Esophagus squamous epithelium (tissue), 5 donors: ENCODE measurements around the gene PLA1A. TPM values are rescaled to one million over a fixed set of nuclear protein-coding genes. Genes with fewer than 3 reads are reported as not detected.
"Not testable (repeated sequence)": the region's sequence is repeated elsewhere in the genome, so short reads cannot be mapped to it uniquely, and the experiment has no call there.

ENCODE experiments used
- DNase-seq: peaks from one replicate; lab custom pipeline; 2025; lab: John Stamatoyannopoulos, UW
- H3K27ac ChIP-seq, 4 donors: fragments of 200-600 bp; sonication (generic); one replicate each; pipeline ENCODE4 v1.5.1; 2016 to 2019; ENCODE audit warnings: mild to moderate bottlenecking in 1 of 4
- H3K27me3 ChIP-seq, 4 donors: fragments of 200-600 bp; sonication (generic); 1 replicate in 3 of 4; 2 replicates in 1 of 4; pipeline versions ENCODE4 v1.5.1 to v1.6.0; 2017 to 2021; ENCODE audit warnings: antibody characterized with exemption in 1 of 4
- H3K36me3 ChIP-seq, 3 donors: fragments of 200-600 bp; sonication (generic); one replicate each; pipeline ENCODE4 v1.5.1; 2016 to 2019
- H3K4me1 ChIP-seq, 3 donors: fragments of 200-600 bp; sonication (generic); one replicate each; pipeline ENCODE4 v1.5.1; 2017 to 2019
- H3K4me3 ChIP-seq, 4 donors: fragments of 200-600 bp; sonication (generic); 1 replicate in 3 of 4; 2 replicates in 1 of 4; pipeline ENCODE4 v1.5.1; 2016 to 2019; ENCODE audit warnings: mild to moderate bottlenecking in 2 of 4, moderate library complexity in 1 of 4
- H3K9me3 ChIP-seq, 3 donors: fragments of 200-600 bp; sonication (generic); one replicate each; pipeline ENCODE4 v1.5.1; 2016 to 2019
- POLR2A ChIP-seq, 4 donors: fragments of 450-650 bp; IDR thresholded peaks; one replicate each; pipeline ENCODE4 v1.6.1; 2017; ENCODE audit warnings: antibody characterized with exemption in 4 of 4, mild to moderate bottlenecking in 4 of 4, moderate library complexity in 3 of 4
- WGBS, 2 donors: methylation state at CpG; one replicate each; pipeline ENCODE4 v1.1.5; 2018; 5-methylcytosine and 5-hydroxymethylcytosine counted together
- intact Hi-C: fragments of 100-400 bp; cut with DNase I; formaldehyde crosslinking; loops from one replicate; pipeline ENCODE4 v1.15.0; 2022
- total RNA-seq, 4 donors: library from RNA; depleted of rRNA; stranded (reverse); fragments of >200 nt; gene quantifications; one replicate each; pipeline ENCODE4 v1.1.0, GENCODE V29; 2016
- TF ChIP-seq, protein P1 (sequence below), 6 experiments: fragments of 450-650 bp in 4 of 6; fragments of 200-600 bp in 2 of 6; sonication (generic) in 2 of 6; IDR thresholded peaks; one replicate each; pipeline ENCODE4 v1.5.1; 2016 to 2019; ENCODE audit warnings: antibody characterized with exemption in 6 of 6, mild to moderate bottlenecking in 4 of 6, moderate library complexity in 4 of 6
- donor health status: DM: yes; HTN: yes; CAD: no.

The PLA1A gene
- total RNA-seq, 4 donors from 2014 or later = 0.41 to 1.5 (median 0.79) TPM; not detected in 1

- TF ChIP-seq, protein P1, sequence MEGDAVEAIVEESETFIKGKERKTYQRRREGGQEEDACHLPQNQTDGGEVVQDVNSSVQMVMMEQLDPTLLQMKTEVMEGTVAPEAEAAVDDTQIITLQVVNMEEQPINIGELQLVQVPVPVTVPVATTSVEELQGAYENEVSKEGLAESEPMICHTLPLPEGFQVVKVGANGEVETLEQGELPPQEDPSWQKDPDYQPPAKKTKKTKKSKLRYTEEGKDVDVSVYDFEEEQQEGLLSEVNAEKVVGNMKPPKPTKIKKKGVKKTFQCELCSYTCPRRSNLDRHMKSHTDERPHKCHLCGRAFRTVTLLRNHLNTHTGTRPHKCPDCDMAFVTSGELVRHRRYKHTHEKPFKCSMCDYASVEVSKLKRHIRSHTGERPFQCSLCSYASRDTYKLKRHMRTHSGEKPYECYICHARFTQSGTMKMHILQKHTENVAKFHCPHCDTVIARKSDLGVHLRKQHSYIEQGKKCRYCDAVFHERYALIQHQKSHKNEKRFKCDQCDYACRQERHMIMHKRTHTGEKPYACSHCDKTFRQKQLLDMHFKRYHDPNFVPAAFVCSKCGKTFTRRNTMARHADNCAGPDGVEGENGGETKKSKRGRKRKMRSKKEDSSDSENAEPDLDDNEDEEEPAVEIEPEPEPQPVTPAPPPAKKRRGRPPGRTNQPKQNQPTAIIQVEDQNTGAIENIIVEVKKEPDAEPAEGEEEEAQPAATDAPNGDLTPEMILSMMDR (IDR thresholded peaks at IDR 0.05) = no peak
- TF ChIP-seq POLR2A (IDR thresholded peaks at IDR 0.05) = no peak
- no peak for DNase-seq
- Histone ChIP-seq H3K27me3 (no peaks in the 10 kb centered on the region), H3K4me3 (no peak overlapping the region), H3K36me3 (no peaks in the 10 kb centered on the region), H3K9me3 (no peaks in the 10 kb centered on the region), H3K4me1 (peaks cover 0 to 13% (median 6%) of the 10 kb centered on the region in 3 donors), H3K27ac (no peak overlapping the region)
- WGBS, 2 donors = 29 to 60% methylated on average over 1 of the region's 1 CpG
- intact Hi-C loops = no loop called here
Observed at GRCh38 chr3:119592861-119593260, 4.8 kb upstream of the PLA1A start.

GRCh38 chr3:119594066-119594465 lies 3.6 kb upstream of the PLA1A start:
- 71 to 82% methylated on average over 5 of the region's 5 CpGs for WGBS, 2 donors
- Histone ChIP-seq H3K4me1 (peaks cover 0 to 15% (median 6%) of the 10 kb centered on the region in 3 donors), H3K9me3 (no peaks in the 10 kb centered on the region), H3K4me3 (no peak overlapping the region), H3K27ac (no peak overlapping the region), H3K36me3 (no peaks in the 10 kb centered on the region), H3K27me3 (no peaks in the 10 kb centered on the region)
- no peak for TF ChIP-seq POLR2A (IDR thresholded peaks at IDR 0.05)
- TF ChIP-seq, protein P1 (IDR thresholded peaks at IDR 0.05) = no peak
- DNase-seq = no peak
- intact Hi-C loops = no loop called here

DNA sequence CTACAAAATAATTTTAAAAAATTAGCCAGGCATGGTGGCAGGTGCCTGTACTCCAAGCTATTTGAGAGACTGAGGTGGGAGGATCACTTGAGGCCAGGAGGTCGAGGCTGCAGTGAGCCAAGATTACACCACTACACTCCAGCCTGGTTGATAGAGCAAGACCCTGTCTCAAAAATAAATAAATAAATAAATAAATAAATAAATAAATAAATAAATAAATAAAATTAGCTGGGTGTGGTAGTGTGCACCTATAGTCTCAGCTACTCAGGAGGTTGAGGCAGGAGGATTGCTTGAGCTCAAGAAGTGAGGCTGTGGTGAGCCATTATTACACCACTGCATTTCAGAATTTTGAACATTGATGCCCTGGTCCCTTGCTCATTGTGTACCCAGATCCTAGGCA lies 2.8 kb upstream of the PLA1A start:
- H3K36me3 ChIP-seq, H3K27ac ChIP-seq, H3K4me3 ChIP-seq, DNase-seq, H3K9me3 ChIP-seq, H3K27me3 ChIP-seq, intact Hi-C loops: not testable (repeated sequence)
- WGBS, 2 donors = 50 to 78% methylated on average over 1 of the region's 1 CpG
- H3K4me1 ChIP-seq = peaks cover 0 to 15% (median 6%) of the 10 kb centered on the region in 3 donors

DNA sequence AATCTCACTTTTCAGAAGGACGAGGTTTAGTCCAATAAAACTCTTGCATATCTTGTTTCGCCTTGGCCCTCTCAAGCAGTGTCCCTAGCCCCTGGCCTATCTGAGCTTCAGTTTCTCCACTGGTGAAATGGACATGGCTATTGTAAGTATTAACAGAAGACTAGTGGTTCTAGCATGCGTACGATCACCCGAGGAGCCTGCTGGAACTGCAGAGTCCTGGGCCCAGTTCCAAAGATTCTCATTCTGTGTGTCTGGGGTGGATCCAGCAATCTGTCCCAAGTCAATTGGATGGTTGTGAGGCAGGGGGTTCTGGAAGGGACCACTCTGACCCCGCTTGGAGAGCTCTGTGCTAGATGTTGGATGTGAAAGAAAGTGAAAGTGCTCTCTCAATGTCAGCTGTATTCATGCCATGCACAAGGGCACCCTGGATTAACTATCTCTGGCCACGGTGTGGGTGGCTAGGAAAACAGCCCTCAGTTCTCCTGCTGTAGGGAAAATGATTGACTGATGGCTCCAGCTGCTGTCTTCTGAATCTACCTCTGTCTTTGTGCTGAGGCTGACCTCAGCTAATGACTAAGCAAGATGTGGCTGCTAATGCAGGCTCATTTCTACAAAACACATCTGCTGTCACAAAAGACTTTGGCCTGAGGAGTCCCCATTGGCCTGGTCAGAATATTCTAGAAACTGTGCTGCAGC lies 1.9 kb upstream of the PLA1A start:
- H3K27me3 ChIP-seq = no peaks in the 10 kb centered on the region
- no peak for TF ChIP-seq POLR2A (IDR thresholded peaks at IDR 0.05)
- TF ChIP-seq, protein P1 (IDR thresholded peaks at IDR 0.05) = no peak

GRCh38 chr3:119596398-119596797 lies 1.3 kb upstream of the PLA1A start:
- no peak for DNase-seq
- 71 to 74% methylated on average over 6 of the region's 6 CpGs for WGBS, 2 donors
- no peak overlapping the region for H3K4me3 ChIP-seq
- peaks cover 0 to 15% (median 6%) of the 10 kb centered on the region in 3 donors for H3K4me1 ChIP-seq
- intact Hi-C loops = no loop called here
- TF ChIP-seq, protein P1 (IDR thresholded peaks at IDR 0.05) = no peak
- TF ChIP-seq POLR2A (IDR thresholded peaks at IDR 0.05) = no peak
- no peaks in the 10 kb centered on the region for H3K36me3 ChIP-seq
- no peaks in the 10 kb centered on the region for H3K9me3 ChIP-seq
- no peak overlapping the region for H3K27ac ChIP-seq
- no peaks in the 10 kb centered on the region for H3K27me3 ChIP-seq

More for the DNA sequence above, 1.9 kb upstream of the PLA1A start:
- H3K27ac ChIP-seq = no peak overlapping the region
- H3K4me1 ChIP-seq = peaks cover 0 to 15% (median 6%) of the 10 kb centered on the region in 3 donors
- H3K36me3 ChIP-seq = no peaks in the 10 kb centered on the region
- no peaks in the 10 kb centered on the region for H3K9me3 ChIP-seq
- intact Hi-C loops = no loop called here
- no peak for DNase-seq
- WGBS, 2 donors = 68 to 79% methylated on average over 3 to 7 of the region's 7 CpGs
- H3K4me3 ChIP-seq = peak overlapping the region in 1 of 4 donors; percentile 37
